ENCODE results near the gene TOM1.

TOM1 gene

GRCh38 chr22:35318346-35319215 is 18.9 kb downstream of the TOM1 start:
- Histone ChIP-seq H3K9ac (ENCODE audit: low read depth, low read length) (no peak overlapping the region), H3K4me3 (ENCODE audit: low read depth, low read length) (no peak overlapping the region), H3K9me3 (ENCODE audit: control insufficient read depth, insufficient read depth, low read length) (no peaks in the 10 kb centered on the region), H3K36me3 (ENCODE audit: control insufficient read depth, insufficient read depth, low read length) (peaks cover 11% of the 10 kb centered on the region), H3K27me3 (ENCODE audit: control insufficient read depth, insufficient read depth, low read length) (no peaks in the 10 kb centered on the region), H3K4me1 (ENCODE audit: control insufficient read depth, insufficient read depth, low read length) (peaks cover 2% of the 10 kb centered on the region)

DNA sequence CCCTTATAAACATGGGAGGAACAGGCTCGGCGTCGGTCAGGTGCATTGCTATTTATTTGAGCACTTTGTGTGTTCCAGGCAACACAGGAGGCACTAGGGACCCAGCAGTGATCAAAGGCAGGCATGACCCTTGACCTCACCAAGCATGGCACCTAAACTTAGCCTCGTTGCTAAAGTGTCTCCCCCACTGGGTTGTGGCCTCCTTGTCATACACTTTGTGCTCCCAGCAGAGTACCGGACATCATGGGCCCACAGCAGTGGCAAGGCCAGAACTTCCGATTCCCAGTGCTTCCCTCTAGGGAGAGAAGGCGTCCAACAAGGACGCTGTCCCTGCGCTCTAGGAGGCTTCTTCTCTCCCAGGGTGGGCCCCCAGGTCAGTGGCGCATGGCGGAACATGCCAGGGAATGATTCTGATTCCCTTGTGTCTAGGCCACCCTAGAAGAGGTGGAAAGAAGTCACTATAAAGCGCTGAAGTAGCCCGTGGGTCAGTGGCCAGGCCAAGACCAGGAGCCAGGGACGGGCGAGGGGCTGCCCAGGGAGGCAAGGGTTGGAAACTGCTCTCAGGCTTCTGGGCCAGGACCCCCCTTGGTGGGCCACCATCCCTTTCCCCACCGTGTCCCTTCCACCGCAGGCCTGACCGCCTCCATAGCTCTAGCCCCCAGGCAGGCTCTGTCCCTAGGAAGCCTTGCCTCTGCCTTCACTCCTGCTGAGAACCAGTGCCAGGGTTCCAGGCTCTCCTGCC is 19.7 kb downstream of the TOM1 start:
- no peak overlapping the region for H3K9ac ChIP-seq (ENCODE audit: low read depth, low read length)
- H3K4me1 ChIP-seq (ENCODE audit: control insufficient read depth, insufficient read depth, low read length) = no peaks in the 10 kb centered on the region
- H3K9me3 ChIP-seq (ENCODE audit: control insufficient read depth, insufficient read depth, low read length) = no peaks in the 10 kb centered on the region
- H3K27me3 ChIP-seq (ENCODE audit: control insufficient read depth, insufficient read depth, low read length) = no peaks in the 10 kb centered on the region
- peaks cover 16% of the 10 kb centered on the region for H3K36me3 ChIP-seq (ENCODE audit: control insufficient read depth, insufficient read depth, low read length)
- H3K4me3 ChIP-seq (ENCODE audit: low read depth, low read length) = no peak overlapping the region

GRCh38 chr22:35322126-35322525 is 22.4 kb downstream of the TOM1 start:
- H3K36me3 ChIP-seq (ENCODE audit: control insufficient read depth, insufficient read depth, low read length) = peaks cover 30% of the 10 kb centered on the region
- H3K27me3 ChIP-seq (ENCODE audit: control insufficient read depth, insufficient read depth, low read length) = no peaks in the 10 kb centered on the region
- H3K4me1 ChIP-seq (ENCODE audit: control insufficient read depth, insufficient read depth, low read length) = no peaks in the 10 kb centered on the region
- H3K9ac ChIP-seq (ENCODE audit: low read depth, low read length) = no peak overlapping the region
- H3K9me3 ChIP-seq (ENCODE audit: control insufficient read depth, insufficient read depth, low read length) = no peaks in the 10 kb centered on the region
- no peak overlapping the region for H3K4me3 ChIP-seq (ENCODE audit: low read depth, low read length)

DNA sequence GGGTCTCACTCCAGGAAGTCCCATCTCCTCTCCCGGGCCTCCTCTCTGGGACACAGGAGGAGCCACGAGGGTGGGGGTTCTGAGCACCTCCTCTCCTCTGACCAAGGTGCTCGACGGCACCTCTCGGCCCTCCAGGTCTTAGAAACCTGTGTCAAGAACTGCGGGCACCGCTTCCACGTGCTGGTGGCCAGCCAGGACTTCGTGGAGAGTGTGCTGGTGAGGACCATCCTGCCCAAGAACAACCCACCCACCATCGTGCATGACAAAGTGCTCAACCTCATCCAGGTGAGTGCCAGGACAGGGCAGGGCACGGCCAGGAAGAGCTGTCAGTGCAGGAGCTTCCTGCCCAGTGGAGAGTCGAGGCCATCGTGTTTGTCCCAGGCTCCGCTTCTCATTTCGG is 23.2 kb downstream of the TOM1 start:
- no peaks in the 10 kb centered on the region for H3K9me3 ChIP-seq (ENCODE audit: control insufficient read depth, insufficient read depth, low read length)
- H3K9ac ChIP-seq (ENCODE audit: low read depth, low read length) = no peak overlapping the region
- peaks cover 35% of the 10 kb centered on the region for H3K36me3 ChIP-seq (ENCODE audit: control insufficient read depth, insufficient read depth, low read length)
- no peaks in the 10 kb centered on the region for H3K4me1 ChIP-seq (ENCODE audit: control insufficient read depth, insufficient read depth, low read length)
- H3K27me3 ChIP-seq (ENCODE audit: control insufficient read depth, insufficient read depth, low read length) = no peaks in the 10 kb centered on the region
- no peak overlapping the region for H3K4me3 ChIP-seq (ENCODE audit: low read depth, low read length)

DNA sequence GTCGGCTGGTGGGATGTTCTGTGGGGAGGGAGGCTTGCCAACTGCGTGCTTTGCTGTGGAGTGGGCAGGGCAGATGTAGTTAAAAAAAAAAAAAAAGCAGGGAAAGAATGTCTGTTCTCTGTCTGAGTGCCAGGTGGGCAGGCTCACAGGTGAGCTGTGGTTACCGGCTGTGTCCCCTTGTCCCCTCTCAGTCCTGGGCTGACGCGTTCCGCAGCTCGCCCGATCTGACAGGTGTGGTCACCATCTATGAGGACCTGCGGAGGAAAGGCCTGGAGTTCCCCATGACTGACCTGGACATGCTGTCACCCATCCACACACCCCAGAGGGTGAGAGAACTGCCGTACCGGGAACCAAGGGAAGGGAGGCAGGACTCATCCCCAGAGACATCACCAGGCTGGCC is 23.6 kb downstream of the TOM1 start:
- H3K4me1 ChIP-seq (ENCODE audit: control insufficient read depth, insufficient read depth, low read length) = no peaks in the 10 kb centered on the region
- no peaks in the 10 kb centered on the region for H3K9me3 ChIP-seq (ENCODE audit: control insufficient read depth, insufficient read depth, low read length)
- no peak overlapping the region for H3K9ac ChIP-seq (ENCODE audit: low read depth, low read length)
- no peaks in the 10 kb centered on the region for H3K27me3 ChIP-seq (ENCODE audit: control insufficient read depth, insufficient read depth, low read length)
- H3K4me3 ChIP-seq (ENCODE audit: low read depth, low read length) = no peak overlapping the region
- H3K36me3 ChIP-seq (ENCODE audit: control insufficient read depth, insufficient read depth, low read length) = peaks cover 36% of the 10 kb centered on the region

GRCh38 chr22:35324067-35324466 is 24.4 kb downstream of the TOM1 start:
- Histone ChIP-seq H3K4me3 (ENCODE audit: low read depth, low read length) (no peak overlapping the region), H3K27me3 (ENCODE audit: control insufficient read depth, insufficient read depth, low read length) (no peaks in the 10 kb centered on the region), H3K9ac (ENCODE audit: low read depth, low read length) (no peak overlapping the region), H3K9me3 (ENCODE audit: control insufficient read depth, insufficient read depth, low read length) (no peaks in the 10 kb centered on the region), H3K4me1 (ENCODE audit: control insufficient read depth, insufficient read depth, low read length) (no peaks in the 10 kb centered on the region), H3K36me3 (ENCODE audit: control insufficient read depth, insufficient read depth, low read length) (peaks cover 37% of the 10 kb centered on the region)

GRCh38 chr22:35324762-35325161 is 25.1 kb downstream of the TOM1 start:
- H3K27me3 ChIP-seq (ENCODE audit: control insufficient read depth, insufficient read depth, low read length) = no peaks in the 10 kb centered on the region
- no peak overlapping the region for H3K9ac ChIP-seq (ENCODE audit: low read depth, low read length)
- no peaks in the 10 kb centered on the region for H3K4me1 ChIP-seq (ENCODE audit: control insufficient read depth, insufficient read depth, low read length)
- H3K9me3 ChIP-seq (ENCODE audit: control insufficient read depth, insufficient read depth, low read length) = no peaks in the 10 kb centered on the region
- H3K36me3 ChIP-seq (ENCODE audit: control insufficient read depth, insufficient read depth, low read length) = peaks cover 37% of the 10 kb centered on the region
- H3K4me3 ChIP-seq (ENCODE audit: low read depth, low read length) = no peak overlapping the region

DNA sequence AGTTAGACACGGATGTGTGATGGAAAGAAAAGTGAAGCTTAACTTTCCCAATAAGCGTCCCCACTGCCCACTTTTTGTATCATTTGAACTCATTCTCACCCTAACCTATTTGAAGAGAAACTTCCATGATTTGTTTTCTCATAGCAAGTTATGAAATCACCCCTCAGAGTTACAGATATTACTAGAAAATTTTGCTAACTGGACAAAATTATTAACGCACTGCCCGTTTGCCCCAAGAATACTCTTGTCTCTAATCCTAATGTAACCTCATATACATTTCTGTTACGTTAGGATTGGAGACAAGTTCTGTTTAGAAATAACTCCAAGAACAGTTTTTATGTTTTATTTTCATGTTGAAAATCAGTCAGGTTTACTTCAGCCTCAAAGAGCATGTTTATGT is 25.5 kb downstream of the TOM1 start:
- no peak overlapping the region for H3K9ac ChIP-seq (ENCODE audit: low read depth, low read length)
- H3K27me3 ChIP-seq (ENCODE audit: control insufficient read depth, insufficient read depth, low read length) = no peaks in the 10 kb centered on the region
- H3K9me3 ChIP-seq (ENCODE audit: control insufficient read depth, insufficient read depth, low read length) = no peaks in the 10 kb centered on the region
- H3K36me3 ChIP-seq (ENCODE audit: control insufficient read depth, insufficient read depth, low read length) = peaks cover 37% of the 10 kb centered on the region
- H3K4me3 ChIP-seq (ENCODE audit: low read depth, low read length) = no peak overlapping the region
- H3K4me1 ChIP-seq (ENCODE audit: control insufficient read depth, insufficient read depth, low read length) = no peaks in the 10 kb centered on the region

- Histone ChIP-seq H3K9me3 (ENCODE audit: control insufficient read depth, insufficient read depth, low read length) (no peaks in the 10 kb centered on the region), H3K9ac (ENCODE audit: low read depth, low read length) (no peak overlapping the region), H3K4me1 (ENCODE audit: control insufficient read depth, insufficient read depth, low read length) (no peaks in the 10 kb centered on the region), H3K36me3 (ENCODE audit: control insufficient read depth, insufficient read depth, low read length) (peaks cover 39% of the 10 kb centered on the region), H3K27me3 (ENCODE audit: control insufficient read depth, insufficient read depth, low read length) (no peaks in the 10 kb centered on the region), H3K4me3 (ENCODE audit: low read depth, low read length) (no peak overlapping the region)
Measured at GRCh38 chr22:35326854-35327562, 27.3 kb downstream of the TOM1 start.

DNA sequence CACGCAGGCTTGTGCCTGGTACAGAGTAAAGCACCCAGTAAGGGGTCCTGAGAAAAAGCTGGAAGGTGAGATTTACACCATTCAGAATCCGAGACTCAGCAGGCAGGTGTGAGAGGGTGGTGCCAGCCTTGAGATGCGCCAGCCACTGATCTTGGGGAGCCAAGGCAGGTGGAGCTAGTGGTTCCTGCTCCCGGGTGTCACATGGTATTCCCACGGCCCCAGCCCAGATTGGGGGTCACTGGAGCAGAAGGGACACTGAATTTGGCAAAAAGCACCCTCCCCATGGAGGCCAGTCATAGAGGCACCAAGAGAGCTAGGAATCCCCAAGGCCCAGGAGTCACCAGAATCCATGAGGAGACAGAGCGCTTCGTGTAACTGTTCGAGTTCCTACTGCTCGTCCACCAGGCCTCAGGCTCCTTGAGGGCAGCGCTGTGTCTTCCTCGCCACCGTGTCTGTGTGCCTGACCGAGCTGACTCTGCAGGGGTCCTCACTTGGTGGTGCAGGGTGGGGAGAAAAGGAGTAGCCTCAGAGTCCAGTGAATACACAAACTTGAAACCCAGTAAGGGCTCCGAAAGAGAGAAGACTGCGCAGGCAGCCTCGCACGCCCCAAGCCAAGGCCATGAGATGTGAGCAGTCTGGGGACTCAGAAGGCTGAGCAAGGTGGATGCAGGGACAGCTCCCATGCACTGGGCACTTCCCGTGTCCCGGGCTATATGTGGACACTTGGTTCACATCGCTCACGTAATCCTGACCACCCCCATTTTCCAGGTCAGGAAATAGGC is 28.2 kb downstream of the TOM1 start:
- H3K9ac ChIP-seq (ENCODE audit: low read depth, low read length) = no peak overlapping the region

DNA sequence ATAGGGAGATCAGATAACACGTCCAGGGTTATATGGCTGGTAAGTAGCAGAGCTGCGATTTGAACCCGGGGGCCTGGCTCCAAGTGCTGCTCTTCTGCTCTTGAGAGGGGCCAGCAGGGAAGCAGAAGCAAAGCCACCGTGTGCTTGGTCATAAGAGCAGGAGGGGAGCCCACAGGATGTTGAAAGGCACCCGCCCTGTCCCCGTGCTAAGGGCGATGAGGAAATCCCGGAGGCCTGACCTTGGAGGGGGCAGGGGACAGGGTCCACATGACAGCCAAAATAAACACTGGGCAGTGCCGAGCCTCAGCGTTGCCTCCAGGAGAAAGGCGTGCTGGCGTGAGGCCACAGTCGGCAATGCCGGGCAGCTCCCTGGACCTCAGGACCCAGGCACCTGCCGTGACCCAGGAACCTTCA is 28.8 kb downstream of the TOM1 start:
- Histone ChIP-seq H3K9ac (ENCODE audit: low read depth, low read length) (no peak overlapping the region), H3K36me3 (ENCODE audit: control insufficient read depth, insufficient read depth, low read length) (peaks cover 39% of the 10 kb centered on the region), H3K27me3 (ENCODE audit: control insufficient read depth, insufficient read depth, low read length) (no peaks in the 10 kb centered on the region), H3K9me3 (ENCODE audit: control insufficient read depth, insufficient read depth, low read length) (no peaks in the 10 kb centered on the region), H3K4me3 (ENCODE audit: low read depth, low read length) (no peak overlapping the region), H3K4me1 (ENCODE audit: control insufficient read depth, insufficient read depth, low read length) (no peaks in the 10 kb centered on the region)

More for the DNA sequence above, 28.2 kb downstream of the TOM1 start:
- H3K36me3 ChIP-seq (ENCODE audit: control insufficient read depth, insufficient read depth, low read length) = peaks cover 37% of the 10 kb centered on the region
- H3K4me1 ChIP-seq (ENCODE audit: control insufficient read depth, insufficient read depth, low read length) = no peaks in the 10 kb centered on the region
- H3K27me3 ChIP-seq (ENCODE audit: control insufficient read depth, insufficient read depth, low read length) = no peaks in the 10 kb centered on the region
- no peaks in the 10 kb centered on the region for H3K9me3 ChIP-seq (ENCODE audit: control insufficient read depth, insufficient read depth, low read length)
- H3K4me3 ChIP-seq (ENCODE audit: low read depth, low read length) = no peak overlapping the region
